IMR-90 (cell line): ENCODE measurements around the gene OR51I2. TPM values are rescaled to one million over a fixed set of nuclear protein-coding genes. Genes with fewer than 3 reads are reported as not detected.

Experiments used
- ATAC-seq: fragments of 200-7000 bp; cut with Tn5 transposase; 2 replicates; pipeline ENCODE4 v1.9.1; 2020; ENCODE audit warnings: low read depth, mild to moderate bottlenecking, moderate library complexity
- BruUV-seq: library from RNA; stranded (reverse); fragments of 400-500 nt; replicated peaks from 2 replicates; lab custom pipeline; 2021; lab: Mats Ljungman, UMichigan
- CTCF ChIA-PET: fragments of 300-600 bp; formaldehyde crosslinking; extraction: SDS; loops from one replicate; lab custom pipeline; 2021; ENCODE audit warnings: antibody characterized with exemption; lab: Yijun Ruan, JAX
- POLR2A ChIA-PET: fragments of 300-600 bp; sonication (Branson Sonifier 250); formaldehyde crosslinking; loops from one replicate; lab custom pipeline; 2022; ENCODE audit warnings: antibody characterized with exemption; ENCODE audit not compliant: unreplicated experiment; lab: Charles Lee
- DNase-seq: peaks from one replicate; pipeline ENCODE4 v3.0.0; 2013
- H2AFZ ChIP-seq: replicated peaks from 2 replicates; pipeline ENCODE3; 2013; ENCODE audit warnings: low read length, mild to moderate bottlenecking; ENCODE audit not compliant: poor library complexity
- H2AK5ac ChIP-seq: 2 replicates; pipeline ENCODE4 v1.6.1; 2013; ENCODE audit warnings: low read depth, low read length, inconsistent platforms
- H2AK9ac ChIP-seq: replicated peaks from 2 replicates; pipeline ENCODE3; 2013; ENCODE audit warnings: mild to moderate bottlenecking, low read depth, low read length, moderate library complexity; ENCODE audit not compliant: poor library complexity
- H2BK120ac ChIP-seq: 2 replicates; pipeline ENCODE4 v1.6.1; 2013; ENCODE audit warnings: low read depth, low read length, inconsistent platforms
- H2BK15ac ChIP-seq: 3 replicates; pipeline ENCODE4 v1.6.1; 2013; ENCODE audit warnings: low read depth, low read length, inconsistent platforms
- H2BK20ac ChIP-seq: 2 replicates; pipeline ENCODE4 v1.6.1; 2013; ENCODE audit warnings: low read depth, mild to moderate bottlenecking, inconsistent platforms, low read length, moderate library complexity
- H2BK5ac ChIP-seq: 2 replicates; pipeline ENCODE4 v1.6.1; 2013; ENCODE audit warnings: mild to moderate bottlenecking, low read depth, low read length, inconsistent platforms; ENCODE audit not compliant: poor library complexity, severe bottlenecking
- H3K14ac ChIP-seq: replicated peaks from 2 replicates; pipeline ENCODE4 v1.6.1; 2013; ENCODE audit warnings: low read depth, low read length, inconsistent platforms
- H3K18ac ChIP-seq: 2 replicates; pipeline ENCODE4 v1.6.1; 2013; ENCODE audit warnings: low read depth, low read length, control low read depth
- H3K23ac ChIP-seq: 2 replicates; pipeline ENCODE4 v1.6.1; 2013; ENCODE audit warnings: low read depth, low read length, inconsistent platforms
- H3K27ac ChIP-seq: 2 replicates; pipeline ENCODE4 v1.5.1; 2013; ENCODE audit warnings: mild to moderate bottlenecking, control low read depth, low read length; ENCODE audit not compliant: insufficient read depth
- H3K27me3 ChIP-seq: 2 replicates; pipeline ENCODE4 v1.6.1; 2013; ENCODE audit warnings: low read length; ENCODE audit not compliant: control insufficient read depth, insufficient read depth
- H3K36me3 ChIP-seq: 2 replicates; pipeline ENCODE4 v1.6.1; 2013; ENCODE audit warnings: low read length, mixed read lengths; ENCODE audit not compliant: control insufficient read depth, insufficient read depth
- H3K4ac ChIP-seq: 2 replicates; pipeline ENCODE4 v1.6.1; 2013; ENCODE audit warnings: low read depth, low read length, inconsistent platforms
- H3K4me1 ChIP-seq: 2 replicates; pipeline ENCODE4 v1.6.1; 2013; ENCODE audit warnings: low read length, mixed read lengths; ENCODE audit not compliant: control insufficient read depth, insufficient read depth
- H3K4me2 ChIP-seq: 2 replicates; pipeline ENCODE4 v1.6.1; 2013; ENCODE audit warnings: low read depth, mild to moderate bottlenecking, control low read depth, low read length, moderate library complexity
- H3K4me3 ChIP-seq: 2 replicates; pipeline ENCODE4 v1.5.1; 2013; ENCODE audit warnings: low read depth, mild to moderate bottlenecking, control low read depth, low read length, moderate library complexity; ENCODE audit not compliant: insufficient read depth
- H3K56ac ChIP-seq: 2 replicates; pipeline ENCODE4 v1.6.1; 2013; ENCODE audit warnings: low read length, inconsistent platforms; ENCODE audit not compliant: insufficient read depth; ENCODE audit errors: extremely low read depth
- H3K79me1 ChIP-seq, 2 experiments: 2 replicates each; pipeline ENCODE4 v1.6.1; 2013; ENCODE audit warnings: low read length in 2 of 2, inconsistent platforms in 1 of 2, low read depth in 1 of 2
- H3K9ac ChIP-seq: 2 replicates; pipeline ENCODE4 v1.6.1; 2013; ENCODE audit warnings: low read depth, low read length, control low read depth
- H3K9me1 ChIP-seq: 2 replicates; pipeline ENCODE4 v1.6.1; 2013; ENCODE audit warnings: low read length, inconsistent platforms; ENCODE audit not compliant: insufficient read depth
- H3K9me3 ChIP-seq: 2 replicates; pipeline ENCODE4 v1.6.1; 2013; ENCODE audit warnings: low read length; ENCODE audit not compliant: control insufficient read depth, insufficient read depth
- H4K20me1 ChIP-seq: 2 replicates; pipeline ENCODE4 v1.6.1; 2013; ENCODE audit warnings: low read length, inconsistent platforms; ENCODE audit not compliant: insufficient read depth
- H4K5ac ChIP-seq: 2 replicates; pipeline ENCODE4 v1.6.1; 2013; ENCODE audit warnings: mild to moderate bottlenecking, low read depth, low read length, control low read depth
- H4K8ac ChIP-seq, 2 experiments: 2 replicates each; pipeline ENCODE4 v1.6.1; 2013; ENCODE audit warnings: low read depth in 2 of 2, low read length in 2 of 2, control low read depth in 1 of 2, inconsistent platforms in 1 of 2
- H4K91ac ChIP-seq: 2 replicates; pipeline ENCODE4 v1.6.1; 2013; ENCODE audit warnings: low read depth, low read length, inconsistent platforms; ENCODE audit not compliant: insufficient read depth
- BHLHE40 ChIP-seq: fragments of 150-350 bp; IDR thresholded peaks from 2 replicates; pipeline ENCODE4 v1.6.1; 2016; ENCODE audit warnings: mild to moderate bottlenecking, low read depth, low read length
- CHD1 ChIP-seq: IDR thresholded peaks from 2 replicates; pipeline ENCODE4 v1.6.1; 2012; ENCODE audit warnings: low read depth, low read length, improper control_type of control experiment
- ELK1 ChIP-seq: fragments of 150-350 bp; IDR thresholded peaks from 2 replicates; pipeline ENCODE4 v1.6.1; 2016; ENCODE audit warnings: low read depth, mild to moderate bottlenecking, low read length, moderate library complexity, borderline replicate concordance
- FOS ChIP-seq: fragments of 150-350 bp; IDR thresholded peaks from 2 replicates; pipeline ENCODE4 v1.6.1; 2016; ENCODE audit warnings: low read depth, low read length
- MAFK ChIP-seq: IDR thresholded peaks from 2 replicates; pipeline ENCODE4 v1.6.1; 2012; ENCODE audit warnings: low read depth, low read length, improper control_type of control experiment
- MAZ ChIP-seq: IDR thresholded peaks from 2 replicates; pipeline ENCODE4 v1.6.1; 2012; ENCODE audit warnings: low read depth, mild to moderate bottlenecking, low read length, improper control_type of control experiment, moderate library complexity, borderline replicate concordance
- MXI1 ChIP-seq: IDR thresholded peaks from 2 replicates; pipeline ENCODE4 v1.6.1; 2012; ENCODE audit warnings: low read depth, mild to moderate bottlenecking, low read length, moderate library complexity, borderline replicate concordance
- NFE2L2 ChIP-seq: fragments of 150-350 bp; IDR thresholded peaks from 2 replicates; pipeline ENCODE4 v1.6.1; 2016; ENCODE audit warnings: low read depth, mild to moderate bottlenecking, low read length
- RAD21 ChIP-seq: IDR thresholded peaks from 2 replicates; pipeline ENCODE4 v1.6.1; 2012; ENCODE audit warnings: low read length, improper control_type of control experiment
- RCOR1 ChIP-seq: IDR thresholded peaks from 2 replicates; pipeline ENCODE4 v1.6.1; 2012; ENCODE audit warnings: mild to moderate bottlenecking, low read length, improper control_type of control experiment; ENCODE audit not compliant: insufficient replicate concordance
- RFX5 ChIP-seq: IDR thresholded peaks from 2 replicates; pipeline ENCODE4 v1.8.0; 2012; ENCODE audit warnings: low read depth, mild to moderate bottlenecking, low read length, moderate library complexity
- WGBS, 2 experiments: methylation state at CpG; one replicate each; pipeline versions ENCODE4 v1.1.5 to v1.1.7; 2013; ENCODE audit warnings: missing lambda C conversion rate in 2 of 2; ENCODE audit not compliant: insufficient read length in 1 of 2; ENCODE audit errors: extremely low coverage in 2 of 2; 5-methylcytosine and 5-hydroxymethylcytosine counted together
- dilution Hi-C: fragments of 300-500 bp; cut with HindIII; formaldehyde crosslinking; loops from one replicate; pipeline ENCODE4 v1.14.3; 2018; ENCODE audit warnings: low sequenced_read_pairs; ENCODE audit not compliant: unreplicated experiment
- in situ Hi-C: fragments of 300-500 bp; cut with MboI; formaldehyde crosslinking; loops from 3 replicates; pipeline ENCODE4 v1.14.3; 2019; ENCODE audit warnings: low sequenced_read_pairs, inconsistent platforms, mixed read lengths
- intact Hi-C: fragments of 100-400 bp; cut with micrococcal nuclease; formaldehyde crosslinking; loops from 2 replicates; pipeline ENCODE4 v1.10.0; 2022
- polyA plus RNA-seq, 3 experiments: library from polyadenylated mRNA; depleted of rRNA; stranded (reverse); fragments of >200 nt; gene quantifications; 2 replicates each; pipeline ENCODE4 v1.2.3, GENCODE V29; 2012; ENCODE audit warnings: low replicate concordance in 1 of 3
- total RNA-seq: library from RNA; depleted of rRNA; stranded (reverse); fragments of >200 nt; gene quantifications from 2 replicates; pipeline ENCODE4 v1.2.3, GENCODE V29; 2012

Gene OR51I2
- total and polyA plus RNA-seq, 2 of the 4 experiments (the other 2 are of a cell fraction), result not detected

DNA sequence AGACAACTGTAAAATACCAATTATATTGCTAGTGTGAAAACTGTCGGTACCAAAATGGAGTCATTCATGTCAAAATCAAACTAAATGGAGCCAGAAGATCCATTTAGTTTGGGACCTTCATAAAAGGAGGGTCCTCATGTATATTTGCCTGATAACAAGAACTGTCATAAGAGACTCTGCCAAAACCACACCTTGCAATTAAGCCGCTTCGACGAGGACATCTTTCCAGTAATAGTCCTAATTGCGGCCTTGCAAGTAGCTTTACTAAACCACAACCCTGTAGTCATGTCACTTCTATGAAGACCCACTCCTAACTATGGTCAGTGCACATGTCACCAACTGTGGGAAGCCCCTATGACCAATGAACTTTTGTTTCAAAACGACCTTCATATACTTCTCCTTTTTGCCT is 51.3 kb downstream of the OR51I2 start:
- DNase-seq (no peak), ATAC-seq (no peak)
- Histone ChIP-seq H3K36me3 (no peaks in the 10 kb centered on the region), H2AFZ (no peak overlapping the region), H3K79me1 (no peaks in the 10 kb centered on the region), H3K9ac (no peak overlapping the region), H3K56ac (no peak overlapping the region), H2BK20ac (no peak overlapping the region), H4K91ac (no peak overlapping the region), H3K14ac (no peak overlapping the region), H3K9me3 (no peaks in the 10 kb centered on the region), H3K4ac (no peak overlapping the region), H2BK120ac (no peak overlapping the region), H2AK9ac (no peak overlapping the region), H4K20me1 (no peaks in the 10 kb centered on the region), H3K27me3 (no peaks in the 10 kb centered on the region), H3K4me3 (no peak overlapping the region), H2BK5ac (no peak overlapping the region), H3K27ac (no peak overlapping the region), H3K4me2 (no peak overlapping the region), H3K4me1 (no peaks in the 10 kb centered on the region), H3K9me1 (no peaks in the 10 kb centered on the region), H3K18ac (no peak overlapping the region), H2BK15ac (no peak overlapping the region), H3K23ac (no peak overlapping the region), H2AK5ac (no peak overlapping the region), H4K5ac (no peak overlapping the region), H4K8ac (no peak overlapping the region)
- intact Hi-C loops (no loop called here), in situ Hi-C loops (no loop called here), dilution Hi-C loops (no loop called here)
- no TSS peak for BruUV-seq
- no peak for TF ChIP-seq MAZ
- no peak for TF ChIP-seq ELK1
- TF ChIP-seq CHD1, result no peak
- no peak for TF ChIP-seq BHLHE40
- no peak for TF ChIP-seq MAFK
- TF ChIP-seq MXI1, result no peak
- no peak for TF ChIP-seq RCOR1
- TF ChIP-seq RAD21, result no peak
- TF ChIP-seq FOS, result no peak
- TF ChIP-seq NFE2L2, result no peak
- TF ChIP-seq RFX5, result no peak
- POLR2A ChIA-PET, result no interaction called here
- 93% methylated on average over 4 of the region's 6 CpGs; no CpG with 5 or more reads in 1 of the 2 experiments for WGBS, 2 experiments
- CTCF ChIA-PET, result no interaction called here
